IPS-18a (cell line): ENCODE results near the gene FRS2.

ENCODE experiments used
- H3K27ac ChIP-seq: one replicate; pipeline ENCODE4 v1.5.1; 2013; ENCODE audit warnings: low read length
- H3K27me3 ChIP-seq: one replicate; pipeline ENCODE4 v1.6.1; 2013; ENCODE audit warnings: mild to moderate bottlenecking, low read length; ENCODE audit not compliant: control insufficient read depth, insufficient read depth
- H3K36me3 ChIP-seq: one replicate; pipeline ENCODE4 v1.6.1; 2013; ENCODE audit warnings: low read depth, low read length; ENCODE audit not compliant: control insufficient read depth
- H3K4me1 ChIP-seq: one replicate; pipeline ENCODE4 v1.6.1; 2013; ENCODE audit warnings: low read depth, low read length; ENCODE audit not compliant: control insufficient read depth
- H3K4me3 ChIP-seq: one replicate; pipeline ENCODE4 v1.5.1; 2013; ENCODE audit warnings: low read length
- H3K9ac ChIP-seq: one replicate; pipeline ENCODE4 v1.6.1; 2013; ENCODE audit warnings: mild to moderate bottlenecking, low read length, moderate library complexity
- H3K9me3 ChIP-seq: one replicate; pipeline ENCODE4 v1.6.1; 2013; ENCODE audit warnings: low read depth, low read length; ENCODE audit not compliant: control insufficient read depth

FRS2 gene

GRCh38 chr12:69467366-69467765 is 2.8 kb upstream of the FRS2 start:
- H3K27me3 ChIP-seq = no peaks in the 10 kb centered on the region
- no peak overlapping the region for H3K27ac ChIP-seq
- H3K9ac ChIP-seq = no peak overlapping the region
- peaks cover 38% of the 10 kb centered on the region for H3K4me1 ChIP-seq
- peak overlapping the region; percentile 31 for H3K4me3 ChIP-seq
- no peaks in the 10 kb centered on the region for H3K9me3 ChIP-seq
- H3K36me3 ChIP-seq = no peaks in the 10 kb centered on the region

- peak overlapping the region; percentile 10 for H3K9ac ChIP-seq
- H3K4me1 ChIP-seq = peaks cover 41% of the 10 kb centered on the region
- H3K27ac ChIP-seq = no peak overlapping the region
- no peaks in the 10 kb centered on the region for H3K9me3 ChIP-seq
- no peaks in the 10 kb centered on the region for H3K36me3 ChIP-seq
- no peaks in the 10 kb centered on the region for H3K27me3 ChIP-seq
- no peak overlapping the region for H3K4me3 ChIP-seq
Measured at GRCh38 chr12:69468237-69469026, 1.8 kb upstream of the FRS2 start.

- Histone ChIP-seq H3K27ac (no peak overlapping the region), H3K9me3 (no peaks in the 10 kb centered on the region), H3K27me3 (no peaks in the 10 kb centered on the region), H3K4me1 (peaks cover 48% of the 10 kb centered on the region), H3K4me3 (peak overlapping the region; percentile 94), H3K9ac (peak overlapping the region; percentile 86), H3K36me3 (no peaks in the 10 kb centered on the region)
Measured at GRCh38 chr12:69469854-69470188, 367 bp upstream of the FRS2 start.

GRCh38 chr12:69471076-69471430 is 865 bp downstream of the FRS2 start:
- H3K4me3 ChIP-seq = peak overlapping the region; percentile 94
- H3K36me3 ChIP-seq = no peaks in the 10 kb centered on the region
- no peaks in the 10 kb centered on the region for H3K27me3 ChIP-seq
- no peak overlapping the region for H3K27ac ChIP-seq
- no peaks in the 10 kb centered on the region for H3K9me3 ChIP-seq
- peak overlapping the region; percentile 86 for H3K9ac ChIP-seq
- peaks cover 60% of the 10 kb centered on the region for H3K4me1 ChIP-seq

GRCh38 chr12:69471667-69472385 is 1.6 kb downstream of the FRS2 start:
- no peaks in the 10 kb centered on the region for H3K36me3 ChIP-seq
- peak overlapping the region; percentile 94 for H3K4me3 ChIP-seq
- H3K27ac ChIP-seq = no peak overlapping the region
- H3K9me3 ChIP-seq = no peaks in the 10 kb centered on the region
- H3K4me1 ChIP-seq = peaks cover 58% of the 10 kb centered on the region
- H3K27me3 ChIP-seq = no peaks in the 10 kb centered on the region
- H3K9ac ChIP-seq = peak overlapping the region; percentile 86

- no peaks in the 10 kb centered on the region for H3K27me3 ChIP-seq
- no peaks in the 10 kb centered on the region for H3K9me3 ChIP-seq
- no peak overlapping the region for H3K27ac ChIP-seq
- H3K4me1 ChIP-seq = peaks cover 44% of the 10 kb centered on the region
- no peaks in the 10 kb centered on the region for H3K36me3 ChIP-seq
- no peak overlapping the region for H3K4me3 ChIP-seq
- no peak overlapping the region for H3K9ac ChIP-seq
Measured at GRCh38 chr12:69473262-69473661, 3.1 kb downstream of the FRS2 start.

- no peaks in the 10 kb centered on the region for H3K36me3 ChIP-seq
- H3K9me3 ChIP-seq = no peaks in the 10 kb centered on the region
- H3K9ac ChIP-seq = no peak overlapping the region
- no peaks in the 10 kb centered on the region for H3K27me3 ChIP-seq
- H3K4me1 ChIP-seq = peaks cover 38% of the 10 kb centered on the region
- H3K4me3 ChIP-seq = no peak overlapping the region
- H3K27ac ChIP-seq = no peak overlapping the region
Measured at GRCh38 chr12:69474456-69474855, 4.3 kb downstream of the FRS2 start.

- H3K9ac ChIP-seq = no peak overlapping the region
Measured at GRCh38 chr12:69475237-69475975, 5.2 kb downstream of the FRS2 start.

GRCh38 chr12:69476276-69477017 is 6.3 kb downstream of the FRS2 start:
- H3K36me3 ChIP-seq = no peaks in the 10 kb centered on the region
- no peak overlapping the region for H3K4me3 ChIP-seq
- no peaks in the 10 kb centered on the region for H3K27me3 ChIP-seq
- H3K27ac ChIP-seq = no peak overlapping the region
- H3K9ac ChIP-seq = no peak overlapping the region
- no peaks in the 10 kb centered on the region for H3K9me3 ChIP-seq
- H3K4me1 ChIP-seq = peaks cover 31% of the 10 kb centered on the region

More at GRCh38 chr12:69475237-69475975, 5.2 kb downstream of the FRS2 start:
- Histone ChIP-seq H3K4me1 (peaks cover 33% of the 10 kb centered on the region), H3K27me3 (no peaks in the 10 kb centered on the region), H3K9me3 (no peaks in the 10 kb centered on the region), H3K36me3 (no peaks in the 10 kb centered on the region), H3K4me3 (no peak overlapping the region), H3K27ac (no peak overlapping the region)

- no peak overlapping the region for H3K4me3 ChIP-seq
- H3K9ac ChIP-seq = no peak overlapping the region
- no peaks in the 10 kb centered on the region for H3K9me3 ChIP-seq
- H3K4me1 ChIP-seq = peaks cover 17% of the 10 kb centered on the region
- no peak overlapping the region for H3K27ac ChIP-seq
- no peaks in the 10 kb centered on the region for H3K27me3 ChIP-seq
- no peaks in the 10 kb centered on the region for H3K36me3 ChIP-seq
Measured at GRCh38 chr12:69479675-69480074, 9.5 kb downstream of the FRS2 start.

- Histone ChIP-seq H3K4me1 (peaks cover 7% of the 10 kb centered on the region), H3K4me3 (no peak overlapping the region), H3K9ac (no peak overlapping the region), H3K9me3 (no peaks in the 10 kb centered on the region), H3K36me3 (no peaks in the 10 kb centered on the region), H3K27ac (no peak overlapping the region), H3K27me3 (no peaks in the 10 kb centered on the region)
Measured at GRCh38 chr12:69480698-69481097, 10.5 kb downstream of the FRS2 start.
